ENCODE results near the gene FGR.

The FGR gene

GRCh38 chr1:27609210-27609555 is 25.8 kb downstream of the FGR start:
- no peaks in the 10 kb centered on the region for H3K36me3 ChIP-seq (ENCODE audit: low read length)
- H3K4me2 ChIP-seq (ENCODE audit: low read depth, low read length, poor library complexity, severe bottlenecking): no peak overlapping the region
- H3K9ac ChIP-seq (ENCODE audit: low read length): no peak overlapping the region
- no peaks in the 10 kb centered on the region for H3K79me2 ChIP-seq (ENCODE audit: insufficient read depth, low read length)
- no peaks in the 10 kb centered on the region for H3K9me2 ChIP-seq (replicated peaks; ENCODE audit: insufficient read depth, low read length)
- no peak overlapping the region for H2AFZ ChIP-seq (ENCODE audit: low read depth, low read length, severe bottlenecking)
- no peak overlapping the region for H3K27ac ChIP-seq (ENCODE audit: low read depth, low read length)
- H3K9me3 ChIP-seq (ENCODE audit: insufficient read depth, low read length): no peaks in the 10 kb centered on the region
- no peak overlapping the region for H3K4me3 ChIP-seq (ENCODE audit: insufficient read depth, low read length, poor library complexity, severe bottlenecking)
- no peaks in the 10 kb centered on the region for H3K27me3 ChIP-seq (ENCODE audit: low read length)
- no peak for TF ChIP-seq CTCF (IDR thresholded peaks at IDR 0.05; ENCODE audit: insufficient read depth, low read length, poor library complexity, severe bottlenecking)
- no peak for TF ChIP-seq EZH2phosphoT487 (conservative IDR thresholded peaks at IDR 0.05; ENCODE audit: low read length)
- no peaks in the 10 kb centered on the region for H4K20me1 ChIP-seq (ENCODE audit: low read depth, low read length)
- no peaks in the 10 kb centered on the region for H3F3A ChIP-seq (ENCODE audit: insufficient read depth)

- no peaks in the 10 kb centered on the region for H3K79me2 ChIP-seq (ENCODE audit: insufficient read depth, low read length)
- H3K9me2 ChIP-seq (replicated peaks; ENCODE audit: insufficient read depth, low read length): no peaks in the 10 kb centered on the region
- H3K9me3 ChIP-seq (ENCODE audit: insufficient read depth, low read length): no peaks in the 10 kb centered on the region
- no peaks in the 10 kb centered on the region for H3K27me3 ChIP-seq (ENCODE audit: low read length)
- H4K20me1 ChIP-seq (ENCODE audit: low read depth, low read length): no peaks in the 10 kb centered on the region
- H3K27ac ChIP-seq (ENCODE audit: low read depth, low read length): no peak overlapping the region
- H3K36me3 ChIP-seq (ENCODE audit: low read length): no peaks in the 10 kb centered on the region
- H3K4me2 ChIP-seq (ENCODE audit: low read depth, low read length, poor library complexity, severe bottlenecking): no peak overlapping the region
- no peak overlapping the region for H3K4me3 ChIP-seq (ENCODE audit: insufficient read depth, low read length, poor library complexity, severe bottlenecking)
- TF ChIP-seq CTCF (IDR thresholded peaks at IDR 0.05; ENCODE audit: insufficient read depth, low read length, poor library complexity, severe bottlenecking) (no peak), EZH2phosphoT487 (conservative IDR thresholded peaks at IDR 0.05; ENCODE audit: low read length) (no peak)
- no peaks in the 10 kb centered on the region for H3F3A ChIP-seq (ENCODE audit: insufficient read depth)
- H2AFZ ChIP-seq (ENCODE audit: low read depth, low read length, severe bottlenecking): no peak overlapping the region
- H3K9ac ChIP-seq (ENCODE audit: low read length): no peak overlapping the region
Measured at GRCh38 chr1:27607239-27607804, 27.7 kb downstream of the FGR start.

GRCh38 chr1:27606708-27607238 is 28.2 kb downstream of the FGR start:
- no peak overlapping the region for H3K27ac ChIP-seq (ENCODE audit: low read depth, low read length)
- H3K9me3 ChIP-seq (ENCODE audit: insufficient read depth, low read length): no peaks in the 10 kb centered on the region
- H3K9ac ChIP-seq (ENCODE audit: low read length): no peak overlapping the region
- no peak overlapping the region for H3K4me3 ChIP-seq (ENCODE audit: insufficient read depth, low read length, poor library complexity, severe bottlenecking)
- no peaks in the 10 kb centered on the region for H3K36me3 ChIP-seq (ENCODE audit: low read length)
- no peaks in the 10 kb centered on the region for H3K9me2 ChIP-seq (replicated peaks; ENCODE audit: insufficient read depth, low read length)
- TF ChIP-seq EZH2phosphoT487 (conservative IDR thresholded peaks at IDR 0.05; ENCODE audit: low read length) (no peak), CTCF (IDR thresholded peaks at IDR 0.05; ENCODE audit: insufficient read depth, low read length, poor library complexity, severe bottlenecking) (no peak)
- H2AFZ ChIP-seq (ENCODE audit: low read depth, low read length, severe bottlenecking): no peak overlapping the region
- H3K27me3 ChIP-seq (ENCODE audit: low read length): no peaks in the 10 kb centered on the region
- H3F3A ChIP-seq (ENCODE audit: insufficient read depth): no peaks in the 10 kb centered on the region
- no peaks in the 10 kb centered on the region for H4K20me1 ChIP-seq (ENCODE audit: low read depth, low read length)
- H3K4me2 ChIP-seq (ENCODE audit: low read depth, low read length, poor library complexity, severe bottlenecking): no peak overlapping the region
- H3K79me2 ChIP-seq (ENCODE audit: insufficient read depth, low read length): no peaks in the 10 kb centered on the region

All from SU-DHL-6 (cell line).